DMS53 treated with DMSO at 0.1 percent for 48 hours (cell line): ENCODE data around the gene FDXR.
"Not testable (repeated sequence)": the region's sequence is repeated elsewhere in the genome, so short reads cannot be mapped to it uniquely, and the experiment has no call there.

Experiments used
- DNase-seq: peaks from one replicate; lab custom pipeline; 2025; ENCODE audit not compliant: unreplicated experiment; lab: John Stamatoyannopoulos, UW

Gene FDXR

DNA sequence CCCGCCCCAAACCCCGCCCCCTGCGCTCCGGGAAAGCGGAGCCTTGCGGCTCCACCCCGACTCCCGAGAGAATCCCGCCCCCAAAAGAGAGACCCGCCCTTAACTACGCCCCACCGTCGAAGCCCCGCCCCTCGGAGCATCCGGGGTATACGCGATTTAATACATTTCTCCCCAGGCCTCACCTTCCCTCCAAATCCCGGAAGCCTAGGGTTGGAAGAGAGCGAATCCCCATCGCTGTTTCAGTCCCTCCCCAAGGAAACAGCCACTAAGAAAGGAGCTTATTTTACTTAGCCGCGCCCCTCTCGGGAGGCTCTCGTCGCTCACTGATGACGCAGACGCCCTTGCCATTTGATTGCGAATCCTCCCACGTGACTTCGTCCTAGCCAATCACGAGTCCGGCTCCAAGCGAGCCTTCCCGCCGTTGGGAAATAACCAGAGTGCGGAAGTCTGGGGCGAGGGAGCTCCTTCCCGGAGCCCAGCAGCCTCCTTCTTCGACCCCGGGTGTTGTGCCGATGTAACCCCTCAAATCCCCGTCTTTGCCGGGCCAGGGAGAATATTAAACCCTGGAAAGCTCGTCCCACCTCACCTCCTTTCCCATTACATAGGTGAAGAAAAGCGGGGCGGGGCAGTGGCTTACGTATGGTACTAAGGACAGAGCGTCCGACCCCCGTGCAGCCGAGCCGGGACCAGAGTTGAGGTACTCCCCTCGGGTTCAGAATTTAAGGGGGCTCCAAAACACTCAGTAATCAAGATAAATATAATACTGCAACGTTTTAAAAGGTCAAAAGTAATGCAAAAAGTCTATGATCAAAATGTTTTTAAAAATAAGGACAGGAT is 461 bp upstream of the FDXR start:
- DNase-seq, result peak; percentile 99

DNA sequence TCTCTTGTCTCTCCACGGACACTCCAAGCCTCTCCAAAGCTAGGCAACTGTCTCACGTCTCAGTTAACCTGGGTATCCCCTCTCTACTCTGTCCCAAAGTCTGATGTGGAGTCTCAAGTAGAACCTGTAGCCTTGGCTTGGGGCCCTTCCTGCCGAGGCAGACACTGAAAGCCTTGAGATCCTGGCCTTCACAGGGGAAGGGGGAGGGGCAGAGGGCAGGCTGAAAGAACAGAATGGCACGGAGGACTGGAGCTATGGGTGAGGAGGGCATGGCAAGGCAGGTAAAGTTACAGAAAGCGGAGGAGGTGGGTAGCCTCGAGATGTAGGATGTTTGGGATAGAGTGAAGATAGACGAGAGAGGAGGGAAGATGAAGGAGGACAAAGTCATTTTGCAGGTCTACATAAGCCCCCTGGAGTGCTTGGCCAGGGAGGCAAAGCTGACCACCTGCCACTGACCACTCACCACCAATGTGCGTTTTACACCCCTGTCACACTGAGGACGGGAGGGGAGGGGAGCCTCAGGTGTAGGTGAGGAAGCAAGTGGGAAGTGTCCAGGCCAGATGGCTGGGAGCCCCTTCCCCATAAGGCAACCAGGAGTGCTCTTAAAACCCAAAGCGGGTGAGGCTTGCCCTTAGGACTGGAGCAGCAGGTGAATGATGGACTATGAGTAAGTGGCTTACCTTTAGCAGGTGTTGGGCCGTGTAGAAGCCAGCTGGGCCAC is 1.3 kb downstream of the FDXR start:
- no peak for DNase-seq

DNA sequence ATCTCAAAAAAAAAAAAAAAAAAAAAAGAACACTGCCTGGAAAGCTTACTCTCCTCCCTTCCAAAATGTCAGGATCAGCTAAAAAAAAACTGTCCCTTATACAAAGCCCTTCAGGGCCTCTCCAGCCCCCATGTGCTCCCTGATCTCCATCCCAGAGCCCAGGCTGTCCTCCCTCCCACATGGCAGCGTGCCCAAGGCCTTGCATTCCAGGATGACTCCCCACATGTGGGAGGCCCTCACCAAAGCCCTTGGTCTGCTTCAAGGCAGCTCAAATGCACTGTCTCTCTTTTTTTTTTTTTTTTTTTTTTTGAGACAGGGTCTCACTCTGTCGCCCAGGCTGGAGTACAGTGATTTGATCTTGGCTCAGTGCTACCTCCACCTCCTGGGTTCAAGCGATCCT is 2.3 kb downstream of the FDXR start:
- DNase-seq, result no peak

DNA sequence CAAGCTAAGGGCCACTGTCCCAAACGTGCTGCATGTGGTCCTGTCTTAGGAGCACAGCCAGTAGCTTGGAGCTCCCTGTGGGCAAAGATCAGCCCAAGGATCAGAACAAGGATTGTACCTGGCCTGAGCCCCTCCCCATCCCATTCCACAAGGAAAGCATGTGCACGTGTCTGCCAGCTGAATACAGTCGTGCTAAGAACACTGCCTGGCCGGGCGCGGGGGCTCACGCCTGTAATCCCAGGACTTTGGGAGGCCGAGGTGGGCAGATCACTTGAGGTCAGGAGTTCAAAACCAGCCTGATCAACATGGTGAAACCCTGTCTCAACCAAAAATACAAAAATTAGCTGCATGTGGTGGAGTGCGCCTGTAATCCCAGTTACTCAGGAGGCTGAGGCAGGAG is 2.8 kb downstream of the FDXR start:
- DNase-seq, result not testable (repeated sequence)

DNA sequence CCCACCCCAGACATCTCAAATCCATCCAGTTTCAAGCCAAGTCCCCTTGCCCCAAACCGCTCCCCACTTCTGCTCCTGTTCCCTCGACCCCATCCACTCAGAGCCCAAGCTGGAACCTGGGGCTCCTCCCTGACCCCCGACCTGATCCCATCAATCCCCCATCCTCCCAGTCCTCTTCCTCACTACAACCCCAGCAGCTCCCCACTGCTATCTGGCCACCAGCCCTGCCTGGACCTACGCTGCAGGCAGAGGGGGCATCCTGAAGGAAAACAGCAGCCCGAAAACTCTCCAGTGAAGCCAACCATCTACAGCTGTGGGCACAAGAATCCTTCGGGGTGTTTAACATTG is 3.9 kb downstream of the FDXR start:
- DNase-seq, result no peak

DNA sequence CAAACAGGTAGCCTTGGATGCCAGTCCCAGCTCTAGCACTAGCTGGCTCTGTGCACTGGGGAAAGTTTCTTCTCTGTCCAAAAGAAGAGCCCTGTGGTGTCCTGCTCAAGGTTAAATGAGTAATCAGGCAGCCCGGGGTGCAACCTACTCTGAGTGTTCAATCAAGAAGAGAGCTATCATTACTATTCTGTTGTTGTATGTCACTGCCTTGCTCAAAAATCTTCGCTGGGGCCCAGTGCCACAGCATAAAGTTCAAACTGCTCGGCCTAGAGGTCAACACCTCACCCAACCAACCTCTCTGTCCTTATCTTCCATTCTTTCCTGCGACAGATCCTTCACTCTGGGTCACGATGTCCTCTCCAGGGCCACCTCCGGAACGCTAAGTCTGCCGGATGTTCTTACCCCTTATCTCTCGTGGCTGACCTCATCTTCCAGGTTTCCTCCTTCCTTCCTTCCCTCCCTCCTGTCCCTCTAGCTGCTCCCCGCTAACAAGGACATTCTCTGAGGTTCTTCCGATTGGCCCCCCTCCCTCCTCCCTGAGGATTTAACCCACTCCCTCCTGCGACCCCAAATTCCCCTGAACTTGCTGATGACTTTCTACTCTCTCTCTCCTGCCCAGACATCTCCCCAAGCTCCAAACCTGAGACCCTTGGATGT is 4.4 kb downstream of the FDXR start:
- no peak for DNase-seq

DNA sequence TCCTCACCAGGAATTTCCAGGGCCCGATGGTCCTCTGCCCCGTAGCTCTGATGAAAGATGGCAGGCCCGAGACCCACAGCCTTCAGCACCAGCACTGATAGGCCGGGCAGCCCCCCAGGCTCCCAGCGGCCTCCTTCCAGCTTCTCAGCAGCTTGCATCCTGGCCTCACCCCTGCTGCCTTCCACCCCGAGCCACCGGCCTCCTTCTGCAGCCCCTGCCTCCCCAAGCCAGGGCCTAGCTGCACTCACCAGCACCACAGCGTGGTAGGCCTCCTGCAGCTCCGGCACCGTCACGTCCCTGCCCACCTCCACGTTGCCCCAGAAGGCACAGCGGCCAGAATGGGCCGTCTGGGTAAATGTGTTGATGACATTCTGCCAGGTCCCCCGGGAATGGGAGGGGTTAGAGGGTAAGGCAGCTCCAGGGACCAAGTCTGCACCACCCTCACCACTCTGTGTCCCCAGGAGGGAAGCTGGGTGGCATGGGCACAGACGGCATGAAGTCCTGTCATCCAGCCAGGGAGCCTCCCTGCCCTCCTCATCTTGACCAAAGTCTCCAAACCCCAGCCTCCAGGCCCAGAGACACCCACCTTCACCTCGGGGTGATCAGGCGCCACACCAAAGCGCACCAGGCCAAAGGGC is 6.5 kb downstream of the FDXR start:
- no peak for DNase-seq

DNA sequence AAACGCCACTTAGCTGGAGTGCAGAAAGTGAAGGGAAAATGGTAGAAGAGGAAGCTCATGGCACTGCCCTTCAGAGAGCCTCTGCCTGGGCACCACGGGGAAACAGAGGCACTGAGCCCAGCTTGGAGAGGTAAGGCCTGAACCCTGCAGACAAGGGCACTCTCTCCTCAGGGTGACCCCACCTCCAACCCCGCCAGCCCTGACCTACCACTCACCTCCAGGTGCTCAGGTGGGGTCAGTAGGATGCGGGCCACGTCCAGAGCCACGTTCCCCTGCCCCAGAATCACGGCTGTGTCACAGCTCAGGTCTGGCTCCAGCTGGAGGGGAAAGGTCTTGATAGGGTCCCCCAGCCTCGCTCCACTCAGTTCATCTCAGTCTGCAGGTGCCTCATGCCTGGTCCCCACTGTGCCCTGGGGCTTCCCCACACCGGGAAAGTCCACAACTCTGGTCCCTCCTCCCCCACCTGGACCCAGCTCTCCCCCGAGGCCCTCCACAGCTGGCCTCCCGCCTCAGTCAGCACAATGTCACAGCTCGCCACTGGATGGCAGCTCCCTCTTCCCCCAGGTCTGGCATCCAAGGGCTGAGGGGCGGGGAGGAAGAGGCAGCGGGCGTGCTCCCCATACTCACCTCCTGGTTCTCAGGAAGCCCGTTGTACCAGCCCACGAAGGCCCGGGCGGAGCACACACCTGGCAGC is 7.1 kb downstream of the FDXR start:
- no peak for DNase-seq

DNA sequence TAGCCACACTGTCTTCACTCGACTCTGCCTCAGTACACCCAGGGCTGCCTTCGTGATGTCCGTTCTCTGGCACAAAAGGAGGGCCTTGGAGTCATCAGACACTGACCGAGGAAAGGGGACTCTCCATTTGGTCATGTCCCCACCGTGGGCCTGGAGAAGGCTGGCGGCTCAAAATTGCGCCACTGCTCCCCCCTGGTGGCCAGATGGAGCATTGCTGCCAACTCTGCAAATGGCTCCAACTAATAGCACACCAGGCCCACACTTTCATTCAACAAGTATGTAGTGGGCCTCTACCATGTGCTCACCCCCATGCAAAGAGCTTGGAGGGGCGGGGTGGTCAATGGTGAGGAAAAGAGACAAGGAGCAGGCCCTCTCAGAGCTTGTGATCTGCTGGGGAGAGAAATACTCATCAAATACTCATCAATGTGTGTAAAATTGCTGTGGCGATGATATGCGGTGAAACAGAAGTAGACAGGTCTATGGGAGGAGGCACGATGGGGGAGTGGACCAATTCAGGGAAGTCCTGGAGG is 7.9 kb downstream of the FDXR start:
- peak; percentile 53 for DNase-seq

DNA sequence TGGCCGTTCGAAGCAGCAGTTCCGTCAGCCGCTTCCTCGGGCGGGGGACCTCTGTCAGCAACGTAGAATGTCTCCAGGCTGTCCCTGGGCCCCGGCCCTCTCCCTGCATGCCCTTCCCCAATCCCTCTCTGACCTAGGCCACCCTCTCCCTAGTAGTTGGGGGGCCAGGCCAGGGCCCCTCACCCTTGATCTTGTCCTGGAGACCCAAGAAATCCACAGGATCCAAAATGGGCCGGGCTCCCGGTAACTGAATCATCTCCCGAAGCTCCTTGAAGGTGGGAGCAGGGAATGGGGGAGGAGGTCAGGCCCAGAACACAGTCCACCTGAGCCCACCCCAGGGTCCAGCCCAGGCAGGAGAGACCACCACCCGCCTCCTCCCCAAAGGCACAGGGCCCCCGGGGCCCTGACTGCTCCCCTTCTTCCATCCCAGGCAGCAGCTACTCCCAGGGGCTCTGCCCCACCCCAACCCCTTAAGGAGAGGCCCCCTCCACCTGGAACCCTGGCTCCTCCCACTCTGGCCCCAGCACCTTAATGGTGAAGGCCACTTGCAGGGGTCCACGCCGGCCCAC is 8.4 kb downstream of the FDXR start:
- DNase-seq, result no peak

DNA sequence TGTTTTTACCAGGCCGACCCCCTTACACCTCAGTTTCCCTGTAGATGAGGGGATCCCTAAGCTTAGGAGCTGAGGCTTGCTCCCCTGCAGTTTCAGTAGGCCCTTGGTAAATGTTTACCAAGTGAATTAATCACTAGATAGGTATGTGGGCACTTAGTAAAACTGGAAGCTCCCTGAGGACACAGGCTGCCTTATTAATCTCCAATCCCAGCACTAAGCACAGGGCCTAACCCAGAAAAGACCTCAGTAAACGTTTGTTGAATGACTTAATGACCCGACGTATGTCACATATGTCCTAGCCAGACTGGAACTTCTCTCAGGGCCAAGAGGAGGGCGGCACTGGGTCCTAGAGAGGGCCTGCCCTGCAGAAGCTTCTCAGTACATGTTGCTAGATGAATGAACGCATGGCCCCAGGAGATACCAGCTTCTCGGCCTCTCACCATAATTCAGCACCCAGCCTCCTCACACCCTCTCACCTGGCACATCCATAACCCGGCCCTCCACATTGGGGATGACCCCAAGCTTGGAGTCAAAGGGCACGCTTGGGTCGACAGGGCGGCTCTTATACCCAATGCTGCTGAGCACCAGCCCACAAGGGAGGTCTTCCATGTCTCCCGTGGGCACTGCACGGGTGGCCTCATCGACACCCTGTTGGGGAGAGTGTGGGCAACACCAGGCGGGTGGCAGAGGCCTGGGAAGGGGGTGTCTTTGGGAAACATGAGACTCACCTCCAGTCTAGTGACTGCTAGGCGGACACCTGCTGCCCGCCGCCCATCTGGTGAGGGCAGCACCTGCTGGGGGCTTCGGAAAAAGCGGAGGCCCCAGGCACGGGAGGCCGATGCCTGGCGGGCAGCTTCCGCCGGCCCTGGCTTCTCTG is 9.1 kb downstream of the FDXR start:
- DNase-seq, result no peak

DNA sequence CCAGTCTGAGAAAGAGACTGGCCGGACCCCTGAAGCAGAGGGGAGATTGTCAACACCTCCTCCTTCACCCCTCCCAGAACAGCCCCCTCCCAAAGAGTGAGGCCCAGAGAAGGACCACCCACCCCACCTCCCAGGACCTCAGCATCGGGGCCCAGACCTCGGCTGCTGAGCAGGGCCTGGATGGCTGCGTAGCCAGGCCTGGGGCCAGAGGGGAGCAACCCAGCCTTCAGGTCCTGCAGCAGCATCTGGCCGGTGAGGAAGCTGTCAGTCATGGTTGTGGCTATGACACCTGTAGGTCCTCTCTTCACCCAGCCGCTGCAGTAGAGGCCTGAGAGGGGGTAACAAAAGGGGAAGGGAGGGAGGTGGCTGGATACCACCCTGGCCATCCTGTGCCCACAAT is 9.9 kb downstream of the FDXR start:
- DNase-seq, result no peak

DNA sequence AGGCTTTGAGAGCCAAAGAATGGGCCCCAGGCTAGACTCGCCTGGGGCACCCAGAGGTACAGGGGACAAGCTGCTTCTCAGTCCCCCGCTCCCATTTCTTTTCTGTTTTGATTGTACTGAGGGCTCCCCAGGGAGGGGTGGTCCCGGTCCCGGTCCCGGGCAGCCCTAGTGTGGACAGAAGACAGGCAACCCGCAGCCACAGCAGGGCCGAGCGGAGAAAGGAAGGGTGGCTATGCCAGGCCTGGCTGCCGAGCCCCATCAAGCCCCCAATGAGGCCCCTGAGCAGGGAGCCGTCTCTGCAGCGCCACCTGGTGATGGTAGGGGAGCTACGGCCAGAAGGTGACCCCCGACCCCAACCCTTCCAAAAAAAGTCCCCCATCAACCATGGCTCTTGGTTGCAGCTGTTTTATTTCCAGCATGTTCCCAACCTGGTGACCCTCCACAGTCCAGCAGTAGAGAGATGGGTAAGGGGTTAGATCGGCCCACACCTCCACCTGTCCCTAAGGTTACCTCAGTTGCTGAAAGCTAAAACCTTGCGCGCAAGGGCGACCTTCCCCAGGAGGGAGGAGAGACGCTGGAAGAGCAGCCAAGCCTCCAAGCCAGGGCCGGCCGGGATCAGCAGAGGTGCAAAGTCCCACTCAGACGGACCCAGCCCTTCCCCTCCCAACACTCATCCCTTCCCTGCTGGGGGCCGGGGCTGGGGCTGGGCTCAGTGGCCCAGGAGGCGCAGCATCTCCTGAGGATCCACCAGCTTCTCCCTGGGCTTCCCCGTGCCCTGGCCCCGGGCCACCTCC is 10.5 kb downstream of the FDXR start:
- DNase-seq, result no peak

DNA sequence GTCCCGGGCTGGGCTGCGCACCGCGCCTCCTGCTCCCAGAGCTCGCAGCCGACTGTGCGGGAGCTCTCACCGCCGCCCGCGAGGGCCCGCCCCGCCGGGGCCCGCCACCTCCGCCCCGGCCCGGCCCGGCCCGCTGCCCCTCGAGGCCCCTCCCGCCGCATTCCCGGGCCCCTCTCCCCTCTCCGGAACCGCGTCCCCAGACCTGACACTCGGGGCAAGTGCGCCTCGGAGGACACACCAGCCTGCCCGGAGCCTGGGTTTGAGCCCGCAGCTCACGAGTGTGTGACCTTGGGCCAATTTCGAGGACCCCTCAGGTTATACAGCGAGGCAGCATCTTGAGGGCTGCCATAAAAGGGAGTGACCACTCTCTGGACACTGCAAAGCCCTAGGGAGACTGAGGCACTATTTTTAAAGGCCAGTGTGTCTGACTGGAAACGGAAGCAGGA is 11.1 kb downstream of the FDXR start:
- no peak for DNase-seq

DNA sequence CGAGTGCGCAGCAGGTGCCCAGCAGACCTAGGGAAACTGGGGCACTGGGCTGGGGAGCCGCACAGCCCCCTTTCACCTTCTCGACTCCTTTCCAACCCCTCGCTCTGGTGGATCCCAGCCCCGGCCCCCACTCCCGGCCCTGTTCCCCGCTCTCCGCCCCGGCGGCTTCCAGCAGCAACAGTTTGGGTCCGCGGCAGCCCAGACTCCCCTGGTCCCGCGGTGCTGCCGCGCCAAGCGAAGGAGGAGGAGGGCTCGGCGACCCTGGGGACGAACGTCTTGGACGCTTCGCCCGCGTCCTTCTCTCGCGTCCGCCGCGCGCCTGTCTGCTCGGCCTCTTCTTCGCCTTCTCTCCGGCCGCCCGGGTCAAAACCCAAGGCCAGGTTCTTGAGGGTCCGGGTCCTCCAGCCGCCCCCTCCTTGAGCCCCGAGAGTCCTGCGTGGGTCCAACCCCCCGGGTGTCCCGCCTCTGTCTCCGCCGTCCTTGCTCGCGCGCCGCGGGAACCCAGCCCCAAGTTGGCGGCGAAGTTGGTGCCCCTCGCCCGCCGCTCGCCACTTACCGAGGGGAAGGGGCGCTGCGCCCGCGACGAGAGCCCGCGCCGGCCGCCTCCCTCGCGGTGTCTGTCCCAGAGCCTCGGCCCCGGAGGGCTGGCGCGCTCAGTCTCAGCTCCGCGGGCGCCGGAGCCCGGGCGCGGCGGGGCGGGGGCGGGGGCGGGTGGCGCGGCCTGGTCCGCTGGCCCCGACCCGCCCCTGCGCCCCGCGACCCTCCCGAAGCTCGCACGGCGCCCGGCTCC is 11.7 kb downstream of the FDXR start:
- no peak for DNase-seq

DNA sequence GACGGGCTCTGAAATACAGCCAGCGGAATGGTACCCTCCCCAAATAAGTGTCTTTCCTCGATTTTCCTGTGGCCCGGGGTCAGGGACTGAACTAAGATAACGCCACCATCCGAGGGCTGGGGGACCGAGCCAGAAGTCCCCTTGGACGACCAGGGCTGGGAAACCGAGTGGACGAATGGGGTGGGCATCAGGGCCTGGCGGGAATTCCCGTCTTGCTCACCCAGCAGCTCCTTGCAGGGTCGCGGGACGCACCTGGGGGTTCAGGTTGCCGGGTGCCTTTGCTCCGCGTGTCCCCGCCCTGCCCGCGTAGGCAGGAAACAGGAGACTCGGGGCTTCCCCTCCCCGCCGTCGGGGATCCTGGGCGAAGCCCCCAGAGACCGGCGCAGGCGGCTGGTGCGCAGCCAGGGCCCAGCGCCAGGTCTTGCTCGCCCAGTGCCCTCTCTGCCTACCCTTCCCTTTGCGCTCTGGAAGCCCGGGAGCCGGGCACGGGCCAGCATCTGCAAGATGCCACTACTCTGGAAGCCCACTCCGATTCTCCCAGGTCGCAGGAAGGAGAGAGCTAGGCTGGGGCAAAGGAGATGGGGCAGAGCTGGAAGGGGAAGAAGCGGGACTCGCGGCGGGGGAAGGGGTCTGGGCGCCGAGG is 12.4 kb downstream of the FDXR start:
- no peak for DNase-seq

DNA sequence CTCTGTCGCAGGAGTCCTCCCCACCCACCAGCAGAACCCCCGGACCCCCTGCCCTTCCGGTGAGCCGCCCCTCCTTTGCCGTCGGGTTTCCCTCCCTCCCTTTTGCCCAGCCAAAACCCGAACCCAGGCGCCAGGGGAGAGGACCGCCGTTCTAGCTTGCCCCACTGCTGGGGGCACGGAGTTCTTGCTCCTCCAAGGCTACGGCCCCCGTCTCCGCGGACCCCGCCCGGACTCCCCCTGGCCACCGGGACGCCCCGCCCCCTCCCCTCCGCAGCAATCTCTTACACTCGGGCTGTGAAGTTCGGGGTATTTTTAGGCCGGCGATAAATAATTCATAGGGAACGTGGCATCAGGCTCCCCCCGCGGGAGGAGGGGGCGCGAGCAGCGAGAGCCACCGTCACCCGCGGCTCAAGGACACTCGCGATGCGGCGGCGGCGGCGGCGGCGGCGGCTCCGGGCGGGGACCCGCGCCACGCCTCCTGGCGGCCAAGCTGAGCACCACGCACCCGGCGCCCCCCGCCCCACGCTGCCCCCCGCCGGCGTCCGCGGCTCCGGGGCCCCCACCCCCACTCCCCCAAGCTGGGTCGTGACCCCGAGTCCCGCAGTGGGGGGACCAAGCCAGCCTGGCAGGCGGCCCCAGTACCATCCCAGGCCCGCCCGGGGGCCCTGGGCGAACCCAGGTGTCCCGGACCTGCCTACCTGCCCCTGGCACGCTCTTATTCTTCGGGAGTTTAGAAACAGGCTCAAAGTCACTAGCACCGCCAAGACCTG is 13.2 kb downstream of the FDXR start, which contains the start of gene GRIN2C:
TSS of gene GRIN2C (minus strand) at position 427 of the 770 bp plus-strand sequence. CDS start 4,793 bp downstream, outside the sequence.
- no peak for DNase-seq
